G401.6 (cell line): ENCODE data around the gene KRTAP2-2.

ENCODE experiments used
- FAIRE-seq: peaks from 2 replicates; lab custom pipeline; 2012; peaks lifted over from hg19 to GRCh38; lab: Jason Lieb, UNC

The KRTAP2-2 gene

GRCh38 chr17:41020336-41020735 lies 34.7 kb downstream of the KRTAP2-2 start:
- FAIRE-seq = no peak

- no peak for FAIRE-seq
Observed at GRCh38 chr17:41019415-41019814, 35.6 kb downstream of the KRTAP2-2 start.

- no peak for FAIRE-seq
Observed at GRCh38 chr17:41018541-41018940, 36.5 kb downstream of the KRTAP2-2 start.

- FAIRE-seq = no peak
Observed at GRCh38 chr17:41016578-41017215, 38.3 kb downstream of the KRTAP2-2 start.

GRCh38 chr17:41015454-41015853 lies 39.6 kb downstream of the KRTAP2-2 start:
- no peak for FAIRE-seq

GRCh38 chr17:41013606-41014005 lies 41.4 kb downstream of the KRTAP2-2 start:
- FAIRE-seq = no peak

GRCh38 chr17:41013181-41013580 lies 41.8 kb downstream of the KRTAP2-2 start:
- peak; percentile 64 for FAIRE-seq

- FAIRE-seq = no peak
Observed at GRCh38 chr17:41012326-41013120, 42.5 kb downstream of the KRTAP2-2 start.

GRCh38 chr17:41010441-41010840 lies 44.6 kb downstream of the KRTAP2-2 start:
- no peak for FAIRE-seq

- no peak for FAIRE-seq
Observed at GRCh38 chr17:41009936-41010335, 45.1 kb downstream of the KRTAP2-2 start.

GRCh38 chr17:41009301-41009760 lies 45.7 kb downstream of the KRTAP2-2 start:
- no peak for FAIRE-seq

- no peak for FAIRE-seq
Observed at GRCh38 chr17:41008811-41009210, 46.2 kb downstream of the KRTAP2-2 start, which contains the start of gene KRTAP3-1. TSS of gene KRTAP3-1 (minus strand) at chr17:41009128. CDS start at chr17:41009074, 54 bp downstream.
